AG04450 (cell line): ENCODE data around the gene NDUFB10. TPM values are rescaled to one million over a fixed set of nuclear protein-coding genes. Genes with fewer than 3 reads are reported as not detected.

Experiments
- CTCF ChIA-PET: fragments of 300-600, 350-600 bp; formaldehyde crosslinking; extraction: SDS; loops from one replicate; lab custom pipeline; 2022; ENCODE audit warnings: antibody characterized with exemption, inconsistent platforms; lab: Charles Lee
- POLR2A ChIA-PET: fragments of 350-600 bp; formaldehyde crosslinking; extraction: SDS; loops from one replicate; lab custom pipeline; 2021; ENCODE audit warnings: antibody characterized with exemption, inconsistent platforms; lab: Yijun Ruan, JAX
- DNase-seq: peaks from one replicate; pipeline ENCODE4 v3.0.0-alpha.2; 2011; ENCODE audit warnings: low read depth, low spot score
- H3K27ac ChIP-seq: one replicate; pipeline ENCODE4 v1.5.1; 2012; ENCODE audit warnings: low read depth, low read length, control low read depth
- H3K27me3 ChIP-seq: one replicate; pipeline ENCODE4 v1.6.0; 2012; ENCODE audit warnings: low read length; ENCODE audit not compliant: control insufficient read depth, insufficient read depth
- H3K4me3 ChIP-seq: 2 replicates; pipeline ENCODE4 v1.5.1; 2011; ENCODE audit warnings: mild to moderate bottlenecking, low read depth, low read length, control low read depth
- H3K9me3 ChIP-seq: 2 replicates; pipeline ENCODE4 v1.5.1; 2012; ENCODE audit warnings: low read length; ENCODE audit not compliant: control insufficient read depth, insufficient read depth
- polyA plus RNA-seq: library from polyadenylated mRNA; depleted of rRNA; stranded (reverse); fragments of >200 nt; gene quantifications from 2 replicates; pipeline ENCODE4 v1.2.3, GENCODE V29; 2011
- TF ChIP-seq, protein P1 (sequence below): IDR thresholded peaks from 2 replicates; pipeline ENCODE4 v1.5.1; 2011; ENCODE audit warnings: low read depth, low read length, control low read depth, inconsistent platforms

The NDUFB10 gene
- polyA plus RNA-seq, 1 experiment: 126 TPM

DNA sequence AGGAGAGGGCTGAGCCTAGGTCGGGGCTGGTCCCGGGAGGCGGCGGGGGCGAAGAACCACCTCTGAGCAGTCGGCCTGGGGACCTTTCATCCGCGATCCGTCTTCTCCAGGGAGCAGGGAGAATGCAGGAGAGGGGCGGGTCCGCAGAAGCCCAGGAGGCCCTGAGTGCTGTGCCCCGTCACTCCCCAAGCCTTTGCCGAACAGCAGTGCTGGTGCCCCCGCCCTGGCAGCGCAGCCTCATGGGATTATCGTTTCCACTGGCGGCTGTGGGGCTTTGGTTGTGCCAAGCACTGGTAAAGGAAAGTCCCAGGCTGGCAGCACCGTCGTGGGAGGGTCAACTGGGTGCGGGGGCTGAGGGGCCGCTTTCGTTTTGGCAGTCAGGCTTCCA, 13.1 kb downstream of the NDUFB10 start:
- Histone ChIP-seq H3K9me3 (no peaks in the 10 kb centered on the region; the same call in 1 of the 2 replicates), H3K27ac (no peak overlapping the region), H3K4me3 (peak overlapping the region; percentile 66), H3K27me3 (no peaks in the 10 kb centered on the region)
- TF ChIP-seq, protein P1, sequence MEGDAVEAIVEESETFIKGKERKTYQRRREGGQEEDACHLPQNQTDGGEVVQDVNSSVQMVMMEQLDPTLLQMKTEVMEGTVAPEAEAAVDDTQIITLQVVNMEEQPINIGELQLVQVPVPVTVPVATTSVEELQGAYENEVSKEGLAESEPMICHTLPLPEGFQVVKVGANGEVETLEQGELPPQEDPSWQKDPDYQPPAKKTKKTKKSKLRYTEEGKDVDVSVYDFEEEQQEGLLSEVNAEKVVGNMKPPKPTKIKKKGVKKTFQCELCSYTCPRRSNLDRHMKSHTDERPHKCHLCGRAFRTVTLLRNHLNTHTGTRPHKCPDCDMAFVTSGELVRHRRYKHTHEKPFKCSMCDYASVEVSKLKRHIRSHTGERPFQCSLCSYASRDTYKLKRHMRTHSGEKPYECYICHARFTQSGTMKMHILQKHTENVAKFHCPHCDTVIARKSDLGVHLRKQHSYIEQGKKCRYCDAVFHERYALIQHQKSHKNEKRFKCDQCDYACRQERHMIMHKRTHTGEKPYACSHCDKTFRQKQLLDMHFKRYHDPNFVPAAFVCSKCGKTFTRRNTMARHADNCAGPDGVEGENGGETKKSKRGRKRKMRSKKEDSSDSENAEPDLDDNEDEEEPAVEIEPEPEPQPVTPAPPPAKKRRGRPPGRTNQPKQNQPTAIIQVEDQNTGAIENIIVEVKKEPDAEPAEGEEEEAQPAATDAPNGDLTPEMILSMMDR: no peak
- ChIA-PET POLR2A (interaction anchor here (1.4 to 1.8 kb wide), 2 partner anchors 8 to 182 kb away, joined by 10 to 13 read pairs; partner anchors contain the start of genes RPS2 and TRAF7), CTCF (no interaction called here)
- DNase-seq: no peak

DNA sequence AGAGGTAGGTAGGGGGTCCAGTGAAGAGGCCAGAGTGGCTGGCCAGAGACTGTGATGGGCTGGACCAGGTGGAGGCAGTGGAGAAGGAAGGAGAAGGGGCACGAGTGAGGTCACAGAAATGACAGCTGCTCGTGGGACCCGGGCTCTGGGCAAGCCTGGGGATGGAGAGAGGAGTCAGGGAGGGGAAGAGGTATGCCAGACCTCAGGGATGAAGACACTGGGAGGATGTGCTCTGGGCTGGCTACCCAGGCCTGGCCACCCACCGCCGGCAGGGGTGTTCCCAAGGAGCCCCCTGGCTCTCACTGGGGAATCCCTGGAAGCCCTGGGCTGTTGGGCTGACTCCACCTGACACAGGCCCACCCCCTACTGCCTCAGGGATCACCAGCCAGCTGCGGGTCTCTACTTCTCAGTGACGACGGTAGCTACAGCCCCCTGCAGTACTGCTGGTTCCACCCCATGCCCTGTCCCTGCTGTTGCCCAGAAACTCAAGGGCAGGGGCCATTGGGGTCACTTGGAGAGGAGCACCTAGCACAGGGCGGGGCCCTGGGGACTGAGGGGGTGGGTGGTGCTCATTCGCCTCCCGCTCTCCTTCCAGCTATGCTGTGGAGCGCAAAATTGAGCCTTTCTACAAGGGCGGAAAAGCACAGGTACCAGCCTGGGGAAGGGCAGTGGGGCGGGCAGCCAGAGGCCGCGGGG, 14.3 kb downstream of the NDUFB10 start:
- CTCF ChIA-PET: no interaction called here

DNA sequence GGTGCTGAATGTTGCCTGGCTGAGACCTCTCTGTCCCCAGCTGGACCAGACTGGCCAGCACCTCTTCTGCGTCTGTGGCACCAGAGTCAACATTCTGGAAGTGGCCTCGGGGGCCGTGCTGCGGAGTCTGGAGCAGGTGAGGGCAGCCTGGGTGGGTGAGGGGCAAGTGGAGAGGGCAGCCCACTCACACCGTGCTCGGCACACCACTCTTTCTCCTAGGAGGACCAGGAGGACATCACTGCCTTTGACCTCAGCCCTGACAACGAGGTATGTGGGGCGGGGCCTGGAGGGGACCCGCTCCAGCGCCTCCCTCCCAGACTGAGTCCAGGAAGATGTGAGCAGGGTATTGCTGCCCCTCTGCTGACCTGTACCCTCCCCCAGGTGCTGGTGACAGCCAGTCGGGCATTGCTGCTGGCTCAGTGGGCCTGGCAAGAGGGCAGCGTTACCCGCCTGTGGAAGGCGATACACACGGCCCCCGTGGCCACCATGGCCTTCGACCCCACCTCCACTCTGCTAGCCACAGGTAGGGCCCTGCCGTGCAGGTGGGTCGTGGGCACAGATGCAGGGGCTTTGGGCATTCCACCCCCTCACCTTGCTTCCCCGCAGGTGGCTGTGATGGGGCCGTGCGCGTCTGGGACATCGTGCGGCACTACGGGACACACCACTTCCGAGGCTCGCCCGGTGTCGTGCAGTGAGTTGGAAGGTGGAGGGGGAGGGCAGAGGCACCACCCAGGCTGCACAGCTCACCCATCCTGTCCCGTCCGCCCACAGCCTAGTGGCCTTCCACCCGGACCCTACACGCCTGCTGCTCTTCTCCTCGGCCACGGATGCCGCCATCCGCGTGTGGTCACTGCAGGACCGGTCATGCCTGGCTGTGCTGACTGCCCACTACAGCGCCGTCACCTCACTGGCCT, 15.1 kb downstream of the NDUFB10 start:
- no peak overlapping the region for H3K4me3 ChIP-seq
- H3K27me3 ChIP-seq: peaks cover 2% of the 10 kb centered on the region
- TF ChIP-seq, protein P1: no peak
- ChIA-PET POLR2A (interaction anchor here (1.2 to 1.8 kb wide), 1 partner anchor 10 kb away, joined by 4 to 13 read pairs; the partner anchor contains the start of gene RPS2), CTCF (no interaction called here)
- peaks cover 3% of the 10 kb centered on the region; the same call in 1 of the 2 replicates for H3K9me3 ChIP-seq
- no peak overlapping the region for H3K27ac ChIP-seq
- DNase-seq: no peak

More for the DNA sequence above, 14.3 kb downstream of the NDUFB10 start:
- Histone ChIP-seq H3K27ac (no peak overlapping the region), H3K27me3 (no peaks in the 10 kb centered on the region), H3K4me3 (no peak overlapping the region), H3K9me3 (peaks cover under 1% of the 10 kb centered on the region; the same call in 1 of the 2 replicates)
- DNase-seq: no peak
- TF ChIP-seq, protein P1: no peak
- POLR2A ChIA-PET: interaction anchor here (1.8 kb wide), 1 partner anchor 9 kb away, joined by 13 read pairs; the partner anchor contains the start of gene RPS2

DNA sequence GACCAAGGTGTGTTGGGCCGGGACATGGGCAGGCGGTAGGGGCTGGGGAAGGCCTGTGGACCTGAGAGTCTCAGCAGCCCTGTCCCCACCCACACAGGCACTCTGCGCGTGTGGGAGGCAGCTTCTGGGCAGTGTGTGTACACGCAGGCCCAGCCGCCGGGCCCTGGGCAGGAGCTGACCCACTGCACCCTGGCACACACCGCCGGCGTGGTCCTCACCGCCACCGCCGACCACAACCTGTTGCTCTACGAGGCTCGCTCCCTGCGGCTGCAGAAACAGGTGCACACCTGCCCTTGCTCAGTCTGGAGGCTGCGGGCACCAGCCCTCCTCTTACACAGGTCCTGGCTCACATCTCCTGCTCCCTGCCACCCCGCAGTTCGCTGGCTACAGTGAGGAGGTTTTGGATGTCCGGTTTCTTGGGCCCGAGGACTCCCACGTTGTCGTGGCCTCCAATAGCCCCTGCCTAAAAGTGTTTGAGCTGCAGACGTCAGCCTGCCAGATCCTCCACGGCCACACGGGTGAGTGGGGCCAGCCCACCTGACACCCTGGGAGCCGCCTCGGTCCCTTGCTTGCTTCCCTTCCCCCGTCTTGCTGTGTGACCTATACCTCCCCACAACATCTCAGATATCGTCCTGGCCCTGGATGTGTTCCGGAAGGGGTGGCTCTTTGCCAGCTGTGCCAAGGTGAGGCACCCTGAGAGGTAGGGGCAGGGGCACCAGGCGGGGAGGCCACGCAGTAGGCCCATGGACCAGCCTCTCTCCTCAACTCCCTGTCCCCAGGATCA, 16.3 kb downstream of the NDUFB10 start:
- peaks cover 14% of the 10 kb centered on the region for H3K27me3 ChIP-seq
- TF ChIP-seq, protein P1: no peak
- ChIA-PET POLR2A (interaction anchor here (1.2 kb wide), 1 partner anchor 11 kb away, joined by 4 read pairs; the partner anchor contains the start of gene RPS2), CTCF (no interaction called here)
- H3K4me3 ChIP-seq: no peak overlapping the region
- no peak overlapping the region for H3K27ac ChIP-seq
- H3K9me3 ChIP-seq: peaks cover 3% of the 10 kb centered on the region; the same call in 1 of the 2 replicates
- DNase-seq: no peak
